A549 (cell line): ENCODE results near the gene BCAS3. TPM values are rescaled to one million over a fixed set of nuclear protein-coding genes. Genes with fewer than 3 reads are reported as not detected.

Source experiments
- ATAC-seq, 2 experiments: fragments of 200-7000 bp in 1 of 2; fragments of >200 bp in 1 of 2; cut with Nextera tagmentation in 1 of 2; cut with Tn5 transposase in 1 of 2; 3 replicates each; pipeline versions ENCODE4 v1.8.0 to v1.9.1; 2018 to 2020; ENCODE audit warnings: mild to moderate bottlenecking in 1 of 2, moderate library complexity in 1 of 2
- CTCF ChIA-PET: fragments of 300-600 bp; sonication (Branson Sonifier 250); formaldehyde crosslinking; extraction: SDS; loops from one replicate; lab custom pipeline; 2021; ENCODE audit warnings: antibody characterized with exemption, inconsistent platforms; lab: Yijun Ruan, JAX
- POLR2A ChIA-PET: fragments of 350-600 bp; formaldehyde crosslinking; extraction: SDS; loops from one replicate; lab custom pipeline; 2021; ENCODE audit warnings: antibody characterized with exemption, inconsistent platforms; lab: Yijun Ruan, JAX
- DNase-seq, 2 experiments: peaks; one replicate each; pipeline versions ENCODE4 v3.0.0 to v3.0.0-alpha.2; 2011 to 2016; ENCODE audit warnings: low read depth in 1 of 2, low spot score in 1 of 2
- FAIRE-seq: peaks from 2 replicates; lab custom pipeline; 2011; peaks lifted over from hg19 to GRCh38; lab: Jason Lieb, UNC
- H3K27ac ChIP-seq, 2 experiments: fragments of >200 bp; sonication (Bioruptor Twin); formaldehyde crosslinking; 3 replicates each; pipeline ENCODE4 v1.5.1; 2016 to 2017
- H3K4me1 ChIP-seq: fragments of >200 bp; sonication (Bioruptor Twin); formaldehyde crosslinking; 3 replicates; pipeline ENCODE4 v1.6.1; 2016
- H3K4me2 ChIP-seq: fragments of >200 bp; sonication (Bioruptor Twin); formaldehyde crosslinking; 3 replicates; pipeline ENCODE4 v1.6.1; 2016
- H3K4me3 ChIP-seq: fragments of >200 bp; sonication (Bioruptor Twin); formaldehyde crosslinking; 3 replicates; pipeline ENCODE4 v1.5.1; 2016
- H3K9me3 ChIP-seq: fragments of >200 bp; sonication (Bioruptor Twin); formaldehyde crosslinking; 3 replicates; pipeline ENCODE4 v1.6.1; 2016
- CHD2 ChIP-seq: fragments of 150-350 bp; IDR thresholded peaks from 2 replicates; pipeline ENCODE4 v1.6.1; 2014; ENCODE audit warnings: low read length; ENCODE audit not compliant: partially characterized antibody
- CTCF ChIP-seq: fragments of >200 bp; sonication (Bioruptor Twin); formaldehyde crosslinking; IDR thresholded peaks from 3 replicates; pipeline ENCODE4 v1.5.1; 2016
- EHF ChIP-seq: fragments of 250-450 bp; sonication (Bioruptor Pico); IDR thresholded peaks from 2 replicates; pipeline ENCODE4 v1.5.0; 2020; ENCODE audit warnings: mild to moderate bottlenecking
- ESRRA ChIP-seq: fragments of 150-350 bp; IDR thresholded peaks from 2 replicates; pipeline ENCODE4 v1.6.1; 2014; ENCODE audit warnings: mild to moderate bottlenecking, low read length, borderline replicate concordance
- GATA3 ChIP-seq: IDR thresholded peaks from 2 replicates; pipeline ENCODE4 v1.6.1; 2012; ENCODE audit warnings: borderline replicate concordance
- HOXB13 ChIP-seq: fragments of 250-450 bp; sonication (Bioruptor Pico); IDR thresholded peaks from 2 replicates; pipeline ENCODE4 v1.5.0; 2020; ENCODE audit warnings: low read depth, mild to moderate bottlenecking, moderate library complexity
- HOXB5 ChIP-seq: fragments of 250-450 bp; sonication (Bioruptor Pico); IDR thresholded peaks from 2 replicates; pipeline ENCODE4 v1.5.0; 2020; ENCODE audit warnings: mild to moderate bottlenecking, moderate library complexity
- JUNB ChIP-seq: fragments of >200 bp; sonication (Bioruptor Twin); formaldehyde crosslinking; IDR thresholded peaks from 2 replicates; pipeline ENCODE4 v1.6.1; 2016
- KDM1A ChIP-seq: fragments of 200-600 bp; sonication (generic); IDR thresholded peaks from 2 replicates; pipeline ENCODE4 v1.6.1; 2016; ENCODE audit warnings: low read depth, mild to moderate bottlenecking
- KDM5A ChIP-seq: fragments of 200-600 bp; sonication (generic); IDR thresholded peaks from 2 replicates; pipeline ENCODE4 v1.6.1; 2016; ENCODE audit warnings: antibody characterized with exemption, mild to moderate bottlenecking
- MYC ChIP-seq: IDR thresholded peaks from 2 replicates; pipeline ENCODE4 v1.6.1; 2012; ENCODE audit warnings: mild to moderate bottlenecking, inconsistent platforms, low read length, improper control_type of control experiment, borderline replicate concordance
- NFE2L2 ChIP-seq: fragments of 150-350 bp; conservative IDR thresholded peaks from 2 replicates; pipeline ENCODE4 v1.6.1; 2014; ENCODE audit warnings: low read length
- NPAS2 ChIP-seq: fragments of 250-450 bp; sonication (Bioruptor Pico); IDR thresholded peaks from 2 replicates; pipeline ENCODE4 v1.8.0; 2022; ENCODE audit warnings: mild to moderate bottlenecking, moderate library complexity, borderline replicate concordance
- RAD21 ChIP-seq, 2 experiments: fragments of >200 bp in 1 of 2; sonication (Bioruptor Twin) in 1 of 2; formaldehyde crosslinking in 1 of 2; IDR thresholded peaks in 1 of 2; conservative IDR thresholded peaks in 1 of 2; 2 replicates in 1 of 2; 3 replicates in 1 of 2; pipeline ENCODE4 v1.6.1; 2012 to 2018; ENCODE audit warnings: inconsistent platforms in 1 of 2
- RFX5 ChIP-seq: fragments of 450-650 bp; IDR thresholded peaks from 2 replicates; pipeline ENCODE4 v1.7.1; 2014; ENCODE audit warnings: antibody characterized with exemption, mild to moderate bottlenecking, moderate library complexity
- SREBF2 ChIP-seq: fragments of 450-650 bp; IDR thresholded peaks from 2 replicates; pipeline ENCODE4 v1.6.1; 2014; ENCODE audit warnings: mild to moderate bottlenecking, moderate library complexity
- ZFP36 ChIP-seq: fragments of 450-650 bp; IDR thresholded peaks from 2 replicates; pipeline ENCODE4 v1.6.1; 2014; ENCODE audit warnings: borderline replicate concordance; ENCODE audit not compliant: partially characterized antibody
- WGBS: methylation state at CpG from one replicate; pipeline ENCODE4 v1.1.6; 2017; ENCODE audit errors: missing lambda C conversion rate; 5-methylcytosine and 5-hydroxymethylcytosine counted together
- polyA plus RNA-seq, 4 experiments: library from polyadenylated mRNA; depleted of rRNA in 3 of 4; stranded (reverse); fragments of >200 nt; fragmentation: RNase III in 1 of 4; extraction: RNeasy Plus Mini Kit Qiagen cat#74134 plus additional on column Dnase treatment in 1 of 4; gene quantifications; 2 replicates in 3 of 4; 3 replicates in 1 of 4; pipeline ENCODE4 v1.2.3, GENCODE V29; 2011 to 2017
- TF ChIP-seq, protein P1 (sequence below): IDR thresholded peaks from 2 replicates; pipeline ENCODE4 v1.6.1; 2012; ENCODE audit warnings: low read depth, borderline replicate concordance
- TF ChIP-seq, protein P2 (sequence below): fragments of 150-350 bp; IDR thresholded peaks from 2 replicates; pipeline ENCODE4 v1.6.1; 2014; ENCODE audit warnings: low read depth, mild to moderate bottlenecking, low read length
- TF ChIP-seq, protein P3 (sequence below): fragments of 250-450 bp; sonication (Bioruptor Pico); IDR thresholded peaks from 2 replicates; pipeline ENCODE4 v1.5.0; 2021; ENCODE audit warnings: mild to moderate bottlenecking, moderate library complexity, borderline replicate concordance
- TF ChIP-seq, protein P4 (sequence below): IDR thresholded peaks from 2 replicates; pipeline ENCODE4 v1.6.1; 2012

BCAS3 gene
- polyA plus RNA-seq, 2 of the 4 experiments (the other 2 are of a cell fraction) = 14.7 to 43.4 TPM

GRCh38 chr17:61267847-61268246, 590.2 kb downstream of the BCAS3 start:
- no peak for TF ChIP-seq CTCF
- no peak for TF ChIP-seq KDM1A
- no peak for TF ChIP-seq KDM5A
- no peak for TF ChIP-seq RFX5
- no peak for TF ChIP-seq EHF (CRISPR knock-in tag)
- TF ChIP-seq RAD21 (conservative IDR thresholded peaks at IDR 0.05 in 1 of 2, IDR thresholded peaks at IDR 0.05 in 1 of 2) = no peak
- TF ChIP-seq NFE2L2 = no peak
- no peak for TF ChIP-seq ESRRA
- no peak overlapping the region for H3K4me2 ChIP-seq
- FAIRE-seq (no peak), ATAC-seq (no peak; a peak in 1 of 6 replicates), DNase-seq (no peak)
- ChIA-PET CTCF (interaction anchor here (0.7 kb wide), 1 partner anchor 17 kb away, joined by 4 read pairs; no protein-coding TSS in a partner anchor), POLR2A (no interaction called here)
- no peak overlapping the region for H3K4me3 ChIP-seq
- H3K4me1 ChIP-seq = no peaks in the 10 kb centered on the region
- no peak overlapping the region for H3K27ac ChIP-seq
- H3K9me3 ChIP-seq = no peaks in the 10 kb centered on the region
- WGBS = 87% methylated on average over 5 of the region's 5 CpGs

GRCh38 chr17:61275395-61275794, 597.7 kb downstream of the BCAS3 start:
- TF ChIP-seq, protein P1, sequence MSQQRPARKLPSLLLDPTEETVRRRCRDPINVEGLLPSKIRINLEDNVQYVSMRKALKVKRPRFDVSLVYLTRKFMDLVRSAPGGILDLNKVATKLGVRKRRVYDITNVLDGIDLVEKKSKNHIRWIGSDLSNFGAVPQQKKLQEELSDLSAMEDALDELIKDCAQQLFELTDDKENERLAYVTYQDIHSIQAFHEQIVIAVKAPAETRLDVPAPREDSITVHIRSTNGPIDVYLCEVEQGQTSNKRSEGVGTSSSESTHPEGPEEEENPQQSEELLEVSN = no peak
- no peak for TF ChIP-seq SREBF2
- TF ChIP-seq, protein P2, sequence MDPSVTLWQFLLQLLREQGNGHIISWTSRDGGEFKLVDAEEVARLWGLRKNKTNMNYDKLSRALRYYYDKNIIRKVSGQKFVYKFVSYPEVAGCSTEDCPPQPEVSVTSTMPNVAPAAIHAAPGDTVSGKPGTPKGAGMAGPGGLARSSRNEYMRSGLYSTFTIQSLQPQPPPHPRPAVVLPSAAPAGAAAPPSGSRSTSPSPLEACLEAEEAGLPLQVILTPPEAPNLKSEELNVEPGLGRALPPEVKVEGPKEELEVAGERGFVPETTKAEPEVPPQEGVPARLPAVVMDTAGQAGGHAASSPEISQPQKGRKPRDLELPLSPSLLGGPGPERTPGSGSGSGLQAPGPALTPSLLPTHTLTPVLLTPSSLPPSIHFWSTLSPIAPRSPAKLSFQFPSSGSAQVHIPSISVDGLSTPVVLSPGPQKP = no peak
- no peak for TF ChIP-seq HOXB13 (CRISPR knock-in tag)
- TF ChIP-seq NFE2L2 = no peak
- no peak for TF ChIP-seq JUNB
- TF ChIP-seq MYC = no peak
- TF ChIP-seq, protein P3, sequence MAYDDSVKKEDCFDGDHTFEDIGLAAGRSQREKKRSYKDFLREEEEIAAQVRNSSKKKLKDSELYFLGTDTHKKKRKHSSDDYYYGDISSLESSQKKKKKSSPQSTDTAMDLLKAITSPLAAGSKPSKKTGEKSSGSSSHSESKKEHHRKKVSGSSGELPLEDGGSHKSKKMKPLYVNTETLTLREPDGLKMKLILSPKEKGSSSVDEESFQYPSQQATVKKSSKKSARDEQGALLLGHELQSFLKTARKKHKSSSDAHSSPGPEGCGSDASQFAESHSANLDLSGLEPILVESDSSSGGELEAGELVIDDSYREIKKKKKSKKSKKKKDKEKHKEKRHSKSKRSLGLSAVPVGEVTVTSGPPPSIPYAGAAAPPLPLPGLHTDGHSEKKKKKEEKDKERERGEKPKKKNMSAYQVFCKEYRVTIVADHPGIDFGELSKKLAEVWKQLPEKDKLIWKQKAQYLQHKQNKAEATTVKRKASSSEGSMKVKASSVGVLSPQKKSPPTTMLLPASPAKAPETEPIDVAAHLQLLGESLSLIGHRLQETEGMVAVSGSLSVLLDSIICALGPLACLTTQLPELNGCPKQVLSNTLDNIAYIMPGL (CRISPR knock-in tag) = no peak
- TF ChIP-seq ZFP36 = no peak
- no peak for TF ChIP-seq GATA3
- no peak for TF ChIP-seq NPAS2 (CRISPR knock-in tag)
- TF ChIP-seq HOXB5 = no peak
- TF ChIP-seq, protein P4, sequence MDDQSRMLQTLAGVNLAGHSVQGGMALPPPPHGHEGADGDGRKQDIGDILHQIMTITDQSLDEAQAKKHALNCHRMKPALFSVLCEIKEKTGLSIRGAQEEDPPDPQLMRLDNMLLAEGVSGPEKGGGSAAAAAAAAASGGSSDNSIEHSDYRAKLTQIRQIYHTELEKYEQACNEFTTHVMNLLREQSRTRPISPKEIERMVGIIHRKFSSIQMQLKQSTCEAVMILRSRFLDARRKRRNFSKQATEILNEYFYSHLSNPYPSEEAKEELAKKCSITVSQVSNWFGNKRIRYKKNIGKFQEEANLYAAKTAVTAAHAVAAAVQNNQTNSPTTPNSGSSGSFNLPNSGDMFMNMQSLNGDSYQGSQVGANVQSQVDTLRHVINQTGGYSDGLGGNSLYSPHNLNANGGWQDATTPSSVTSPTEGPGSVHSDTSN = no peak
- TF ChIP-seq CHD2 = no peak
- TF ChIP-seq, all 56 proteins: peak for 0
- Histone ChIP-seq H3K27ac (no peak overlapping the region), H3K4me3 (no peak overlapping the region), H3K9me3 (no peaks in the 10 kb centered on the region), H3K4me1 (0 out of 3 replicates have a peak, but pooled peaks cover 5% of the 10 kb centered on the region), H3K4me2 (no peak overlapping the region)
- no peak for FAIRE-seq
- no peak for ATAC-seq
- CTCF ChIA-PET = interaction anchor here (0.8 to 1.1 kb wide), 2 partner anchors 15 to 18 kb away, joined by 3 read pairs; no protein-coding TSS in a partner anchor
- POLR2A ChIA-PET = no interaction called here
- no peak for DNase-seq
- 96% methylated on average over 5 of the region's 5 CpGs for WGBS
